Cerebellar cortex (tissue), 1 donor: ENCODE data around the gene FHIT.
A peak's percentile ranks its signal among the peaks of the same experiment; 100 is the strongest.
"Not testable (repeated sequence)": the region's sequence is repeated elsewhere in the genome, so short reads cannot be mapped to it uniquely, and the experiment has no call there.

ENCODE experiments used
- DNase-seq: peaks from one replicate; pipeline ENCODE4 v3.0.0-alpha.2; 2015; ENCODE audit warnings: low spot score

FHIT gene

GRCh38 chr3:61111825-61112224 lies 139.4 kb downstream of the FHIT start:
- DNase-seq, result no peak

- no peak for DNase-seq
These were observed 140.7 kb downstream of the FHIT start for GRCh38 chr3:61110576-61110975.

GRCh38 chr3:61108247-61109019 lies 142.8 kb downstream of the FHIT start:
- DNase-seq, result no peak

GRCh38 chr3:61094608-61095007 lies 156.6 kb downstream of the FHIT start:
- no peak for DNase-seq

GRCh38 chr3:61093364-61093763 lies 157.9 kb downstream of the FHIT start:
- DNase-seq, result peak; percentile 11

GRCh38 chr3:61092870-61093269 lies 158.4 kb downstream of the FHIT start:
- no peak for DNase-seq

GRCh38 chr3:61090389-61091169 lies 160.7 kb downstream of the FHIT start:
- DNase-seq, result no peak

GRCh38 chr3:61087465-61087864 lies 163.8 kb downstream of the FHIT start:
- no peak for DNase-seq

GRCh38 chr3:61081554-61081953 lies 169.7 kb downstream of the FHIT start:
- no peak for DNase-seq

- peak; percentile 39 for DNase-seq
These were observed 170.4 kb downstream of the FHIT start for GRCh38 chr3:61080737-61081445.

- no peak for DNase-seq
These were observed 173.1 kb downstream of the FHIT start for GRCh38 chr3:61078048-61078752.

- no peak for DNase-seq
These were observed 173.7 kb downstream of the FHIT start for GRCh38 chr3:61077551-61077950.

- no peak for DNase-seq
These were observed 176.5 kb downstream of the FHIT start for GRCh38 chr3:61074783-61075182.

GRCh38 chr3:61073566-61074165 lies 177.6 kb downstream of the FHIT start:
- DNase-seq, result no peak

GRCh38 chr3:61068084-61068483 lies 183.2 kb downstream of the FHIT start:
- DNase-seq, result no peak

GRCh38 chr3:61066800-61067199 lies 184.5 kb downstream of the FHIT start:
- DNase-seq, result no peak

- not testable (repeated sequence) for DNase-seq
These were observed 185.0 kb downstream of the FHIT start for GRCh38 chr3:61066222-61066621.

- no peak for DNase-seq
These were observed 185.7 kb downstream of the FHIT start for GRCh38 chr3:61065451-61066011.

- DNase-seq, result no peak
These were observed 190.0 kb downstream of the FHIT start for GRCh38 chr3:61061092-61061723.

- no peak for DNase-seq
These were observed 190.8 kb downstream of the FHIT start for GRCh38 chr3:61060411-61060861.

- DNase-seq, result no peak
These were observed 192.4 kb downstream of the FHIT start for GRCh38 chr3:61058836-61059235.
